H9 (cell line): ENCODE data around the gene SMIM13. TPM values are rescaled to one million over a fixed set of nuclear protein-coding genes. Genes with fewer than 3 reads are reported as not detected.

ENCODE experiments used
- DNase-seq: peaks from one replicate; pipeline ENCODE4 v3.0.0-alpha.2; 2017
- H2AFZ ChIP-seq: one replicate; pipeline ENCODE4 v1.6.1; 2013; ENCODE audit warnings: mild to moderate bottlenecking, low read length, control low read depth, moderate library complexity
- H2AK5ac ChIP-seq: 2 replicates; pipeline ENCODE4 v1.6.1; 2013; ENCODE audit warnings: low read length, control low read depth, mixed read lengths; ENCODE audit not compliant: insufficient read length
- H2BK120ac ChIP-seq: one replicate; pipeline ENCODE4 v1.6.1; 2013; ENCODE audit warnings: low read depth, mild to moderate bottlenecking, low read length, control low read depth, inconsistent platforms; ENCODE audit not compliant: poor library complexity, severe bottlenecking
- H2BK12ac ChIP-seq: 2 replicates; pipeline ENCODE4 v1.6.1; 2013; ENCODE audit warnings: low read length, control low read depth, mixed read lengths, low read depth; ENCODE audit not compliant: insufficient read length
- H2BK15ac ChIP-seq: 2 replicates; pipeline ENCODE4 v1.6.1; 2013; ENCODE audit warnings: low read depth, low read length, control low read depth
- H2BK20ac ChIP-seq: one replicate; pipeline ENCODE4 v1.6.1; 2013; ENCODE audit warnings: low read depth, mild to moderate bottlenecking, low read length, control low read depth, inconsistent platforms; ENCODE audit not compliant: poor library complexity, severe bottlenecking
- H2BK5ac ChIP-seq: 2 replicates; pipeline ENCODE4 v1.6.1; 2013; ENCODE audit warnings: low read length, control low read depth, mixed read lengths; ENCODE audit not compliant: insufficient read length
- H3K14ac ChIP-seq: 2 replicates; pipeline ENCODE4 v1.6.1; 2013; ENCODE audit warnings: low read length, control low read depth; ENCODE audit not compliant: insufficient read depth
- H3K18ac ChIP-seq: 2 replicates; pipeline ENCODE4 v1.6.1; 2013; ENCODE audit warnings: low read depth, mild to moderate bottlenecking, mixed read lengths, low read length, control low read depth; ENCODE audit not compliant: insufficient read length
- H3K23ac ChIP-seq: 2 replicates; pipeline ENCODE4 v1.6.1; 2013; ENCODE audit warnings: low read length, control low read depth, mixed read lengths, low read depth; ENCODE audit not compliant: insufficient read length
- H3K23me2 ChIP-seq: 2 replicates; pipeline ENCODE4 v1.6.1; 2013; ENCODE audit warnings: low read depth, mild to moderate bottlenecking, mixed read lengths, low read length, control low read depth; ENCODE audit not compliant: insufficient read length, poor library complexity, severe bottlenecking
- H3K27ac ChIP-seq: 2 replicates; pipeline ENCODE4 v1.5.1; 2013; ENCODE audit warnings: low read length, control low read depth, mixed read lengths, low read depth; ENCODE audit not compliant: insufficient read length
- H3K27me3 ChIP-seq: 2 replicates; pipeline ENCODE4 v1.6.1; 2013; ENCODE audit warnings: low read length, control low read depth, inconsistent platforms; ENCODE audit not compliant: insufficient read depth
- H3K4ac ChIP-seq: 2 replicates; pipeline ENCODE4 v1.6.1; 2013; ENCODE audit warnings: low read depth, mild to moderate bottlenecking, control low read depth, inconsistent platforms, low read length, moderate library complexity
- H3K4me1 ChIP-seq: 2 replicates; pipeline ENCODE4 v1.6.1; 2013; ENCODE audit warnings: low read length, control low read depth, inconsistent platforms; ENCODE audit not compliant: insufficient read depth
- H3K4me2 ChIP-seq: 2 replicates; pipeline ENCODE4 v1.6.1; 2013; ENCODE audit warnings: low read length, control low read depth, mixed read lengths; ENCODE audit not compliant: insufficient read length, insufficient read depth
- H3K56ac ChIP-seq: 2 replicates; pipeline ENCODE4 v1.6.1; 2013; ENCODE audit warnings: low read depth, mild to moderate bottlenecking, mixed read lengths, low read length, control low read depth; ENCODE audit not compliant: insufficient read length
- H3K79me1 ChIP-seq: 2 replicates; pipeline ENCODE4 v1.6.1; 2013; ENCODE audit warnings: low read depth, mild to moderate bottlenecking, moderate library complexity, low read length, control low read depth, inconsistent platforms; ENCODE audit not compliant: insufficient read depth, poor library complexity, severe bottlenecking
- H3K79me2 ChIP-seq: 2 replicates; pipeline ENCODE4 v1.6.1; 2013; ENCODE audit warnings: low read length, control low read depth, inconsistent platforms; ENCODE audit not compliant: insufficient read depth
- H3K9ac ChIP-seq: 2 replicates; pipeline ENCODE4 v1.6.1; 2013; ENCODE audit warnings: low read length, control low read depth, mixed read lengths; ENCODE audit not compliant: insufficient read length; ENCODE audit errors: extremely low read depth
- H3K9me3 ChIP-seq: one replicate; pipeline ENCODE4 v1.6.1; 2013; ENCODE audit warnings: low read depth, low read length, inconsistent platforms; ENCODE audit not compliant: control insufficient read depth
- H3T11ph ChIP-seq: one replicate; pipeline ENCODE4 v1.6.1; 2013; ENCODE audit warnings: mild to moderate bottlenecking, low read length, control low read depth, inconsistent platforms
- H4K20me1 ChIP-seq: one replicate; pipeline ENCODE4 v1.6.1; 2013; ENCODE audit not compliant: control insufficient read depth, insufficient read length, insufficient read depth
- H4K5ac ChIP-seq: 2 replicates; pipeline ENCODE4 v1.6.1; 2013; ENCODE audit warnings: low read depth, mild to moderate bottlenecking, mixed read lengths, low read length, control low read depth; ENCODE audit not compliant: insufficient read length
- H4K8ac ChIP-seq: replicated peaks from 2 replicates; pipeline ENCODE4 v1.6.1; 2013; ENCODE audit warnings: low read length, control low read depth, mixed read lengths, low read depth; ENCODE audit not compliant: insufficient read length
- H4K91ac ChIP-seq: 2 replicates; pipeline ENCODE4 v1.6.1; 2013; ENCODE audit warnings: low read depth, mild to moderate bottlenecking, moderate library complexity, mixed read lengths, low read length, control low read depth; ENCODE audit not compliant: insufficient read length
- H3K27ac Mint-ChIP-seq, 3 experiments: 2 replicates in 2 of 3; 3 replicates in 1 of 3; pipeline ENCODE4 v1.8.0; 2020 to 2021; ENCODE audit warnings: mixed read lengths in 3 of 3, mild to moderate bottlenecking in 1 of 3, moderate library complexity in 1 of 3
- H3K27me3 Mint-ChIP-seq: 2 replicates; pipeline ENCODE4 v1.8.0; 2021; ENCODE audit warnings: low read depth, mild to moderate bottlenecking, moderate library complexity, mixed read lengths
- H3K36me3 Mint-ChIP-seq, 3 experiments: 2 replicates in 2 of 3; 3 replicates in 1 of 3; pipeline ENCODE4 v1.8.0; 2020 to 2021; ENCODE audit warnings: low read depth in 3 of 3, mixed read lengths in 3 of 3; ENCODE audit not compliant: insufficient read depth in 1 of 3
- H3K4me1 Mint-ChIP-seq, 2 experiments: 2 replicates each; pipeline ENCODE4 v1.8.0; 2020; ENCODE audit warnings: mixed read lengths in 2 of 2
- H3K4me3 Mint-ChIP-seq, 2 experiments: 2 replicates in 1 of 2; 3 replicates in 1 of 2; pipeline ENCODE4 v1.8.0; 2020 to 2021; ENCODE audit warnings: mild to moderate bottlenecking in 2 of 2, mixed read lengths in 2 of 2, moderate library complexity in 1 of 2
- H3K9me3 Mint-ChIP-seq, 2 experiments: 2 replicates in 1 of 2; 3 replicates in 1 of 2; pipeline ENCODE4 v1.8.0; 2020; ENCODE audit warnings: mild to moderate bottlenecking in 2 of 2, mixed read lengths in 2 of 2, moderate library complexity in 1 of 2
- WGBS: extraction: QIAGEN DNeasy Blood & Tissue Kit; methylation state at CpG from one replicate; pipeline ENCODE4 v1.1.7; 2013; ENCODE audit warnings: missing lambda C conversion rate, low lambda C conversion rate, mixed read lengths; ENCODE audit not compliant: insufficient read length; ENCODE audit errors: extremely low coverage; 5-methylcytosine and 5-hydroxymethylcytosine counted together
- total RNA-seq: library from RNA; stranded (reverse); gene quantifications from 2 replicates; pipeline ENCODE4 v1.2.1, GENCODE V29; 2021
- TF ChIP-seq, protein P1 (sequence below): fragments of 200-600 bp; sonication (generic); conservative IDR thresholded peaks from 3 replicates; pipeline ENCODE4 v1.8.0; 2021; ENCODE audit warnings: antibody characterized with exemption, mild to moderate bottlenecking

The SMIM13 gene
- total RNA-seq, 1 experiment from 2014 or later: 10.6 TPM

DNA sequence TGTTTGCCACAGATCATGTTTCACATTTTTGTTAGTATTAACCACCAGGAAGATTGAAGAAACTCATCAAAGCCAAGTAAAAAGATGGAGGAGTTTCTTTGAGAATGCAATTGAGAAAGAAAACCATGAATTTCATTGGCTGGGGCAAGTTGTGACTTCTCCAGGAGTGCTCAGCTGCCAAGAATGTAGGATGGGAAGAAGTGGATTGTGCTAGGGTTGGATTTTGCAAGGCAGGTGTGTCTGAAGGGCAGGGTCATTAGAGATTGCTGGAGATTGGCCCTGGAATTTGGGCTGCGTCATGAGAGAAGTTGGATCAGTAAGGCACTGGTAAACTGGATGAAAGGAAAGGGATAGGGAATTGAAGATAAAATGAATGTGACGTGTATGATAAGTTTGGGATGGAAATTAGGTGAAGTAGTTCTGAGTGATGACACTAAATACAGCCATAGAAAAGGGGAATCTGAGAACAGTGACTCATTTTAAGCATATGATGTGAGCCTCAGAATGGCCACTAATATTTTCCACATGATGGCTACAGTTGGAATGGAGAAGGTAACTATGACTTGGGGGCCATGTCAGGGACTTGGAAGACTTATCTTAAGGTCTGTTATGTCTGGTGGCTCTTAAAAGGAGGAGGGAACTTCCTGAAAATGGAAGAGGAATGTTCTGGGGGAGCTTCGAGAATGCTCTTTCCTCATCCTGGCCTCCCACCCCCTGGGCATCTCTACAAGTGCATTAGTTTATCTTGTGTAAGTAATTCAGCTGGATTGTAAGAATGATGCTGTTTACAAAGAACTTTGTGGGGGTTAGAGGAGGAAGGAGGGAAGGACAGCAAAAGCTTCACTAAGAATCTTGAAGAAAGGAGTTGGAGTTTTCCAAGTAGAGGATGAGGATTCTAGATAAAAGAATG is 45.7 kb downstream of the SMIM13 start:
- H4K20me1 ChIP-seq: no peaks in the 10 kb centered on the region
- H2BK12ac ChIP-seq: no peak overlapping the region
- H3K56ac ChIP-seq: no peak overlapping the region
- no peaks in the 10 kb centered on the region for H3K23me2 ChIP-seq
- no peak overlapping the region for H3K27ac ChIP-seq
- Mint-ChIP-seq H3K36me3 (peaks cover 6 to 12% (median 11%) of the 10 kb centered on the region in 3 experiments; a peak in 5 of 7 replicates), H3K4me3 (no peak overlapping the region), H3K27me3 (no peaks in the 10 kb centered on the region; the same call in none of the 2 replicates), H3K27ac (no peak overlapping the region), H3K4me1 (peaks cover 13 to 17% of the 10 kb centered on the region in 2 experiments), H3K9me3 (no peaks in the 10 kb centered on the region)
- peak overlapping the region; percentile 6 for H2BK120ac ChIP-seq
- H2BK20ac ChIP-seq: no peak overlapping the region
- H2BK5ac ChIP-seq: no peak overlapping the region
- no peak overlapping the region for H3K4ac ChIP-seq
- no peaks in the 10 kb centered on the region for H3K79me2 ChIP-seq
- no peaks in the 10 kb centered on the region for H3K79me1 ChIP-seq
- no peak overlapping the region for H3K9ac ChIP-seq
- H3T11ph ChIP-seq: no peak overlapping the region
- no peaks in the 10 kb centered on the region for H3K27me3 ChIP-seq
- H4K8ac ChIP-seq: no peak overlapping the region
- no peak overlapping the region for H3K14ac ChIP-seq
- H2AK5ac ChIP-seq: no peak overlapping the region
- no peak overlapping the region for H4K91ac ChIP-seq
- H3K23ac ChIP-seq: no peak overlapping the region
- no peaks in the 10 kb centered on the region for H3K9me3 ChIP-seq
- no peak overlapping the region for H2BK15ac ChIP-seq
- TF ChIP-seq, protein P1, sequence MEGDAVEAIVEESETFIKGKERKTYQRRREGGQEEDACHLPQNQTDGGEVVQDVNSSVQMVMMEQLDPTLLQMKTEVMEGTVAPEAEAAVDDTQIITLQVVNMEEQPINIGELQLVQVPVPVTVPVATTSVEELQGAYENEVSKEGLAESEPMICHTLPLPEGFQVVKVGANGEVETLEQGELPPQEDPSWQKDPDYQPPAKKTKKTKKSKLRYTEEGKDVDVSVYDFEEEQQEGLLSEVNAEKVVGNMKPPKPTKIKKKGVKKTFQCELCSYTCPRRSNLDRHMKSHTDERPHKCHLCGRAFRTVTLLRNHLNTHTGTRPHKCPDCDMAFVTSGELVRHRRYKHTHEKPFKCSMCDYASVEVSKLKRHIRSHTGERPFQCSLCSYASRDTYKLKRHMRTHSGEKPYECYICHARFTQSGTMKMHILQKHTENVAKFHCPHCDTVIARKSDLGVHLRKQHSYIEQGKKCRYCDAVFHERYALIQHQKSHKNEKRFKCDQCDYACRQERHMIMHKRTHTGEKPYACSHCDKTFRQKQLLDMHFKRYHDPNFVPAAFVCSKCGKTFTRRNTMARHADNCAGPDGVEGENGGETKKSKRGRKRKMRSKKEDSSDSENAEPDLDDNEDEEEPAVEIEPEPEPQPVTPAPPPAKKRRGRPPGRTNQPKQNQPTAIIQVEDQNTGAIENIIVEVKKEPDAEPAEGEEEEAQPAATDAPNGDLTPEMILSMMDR: no peak
- WGBS: 100% methylated on average over 1 of the region's 3 CpGs
- H3K4me2 ChIP-seq: no peak overlapping the region
- H2AFZ ChIP-seq: no peak overlapping the region
- H4K5ac ChIP-seq: no peak overlapping the region
- no peak overlapping the region for H3K18ac ChIP-seq
- DNase-seq: no peak
- H3K4me1 ChIP-seq: no peaks in the 10 kb centered on the region
